NCI-H748 (cell line): Measurements from ENCODE around the gene COL23A1.

Experiments used
- DNase-seq: peaks from one replicate; lab custom pipeline; 2025; ENCODE audit not compliant: unreplicated experiment; lab: John Stamatoyannopoulos, UW

Gene COL23A1

GRCh38 chr5:178366998-178367735 is 223.0 kb downstream of the COL23A1 start:
- DNase-seq = no peak

DNA sequence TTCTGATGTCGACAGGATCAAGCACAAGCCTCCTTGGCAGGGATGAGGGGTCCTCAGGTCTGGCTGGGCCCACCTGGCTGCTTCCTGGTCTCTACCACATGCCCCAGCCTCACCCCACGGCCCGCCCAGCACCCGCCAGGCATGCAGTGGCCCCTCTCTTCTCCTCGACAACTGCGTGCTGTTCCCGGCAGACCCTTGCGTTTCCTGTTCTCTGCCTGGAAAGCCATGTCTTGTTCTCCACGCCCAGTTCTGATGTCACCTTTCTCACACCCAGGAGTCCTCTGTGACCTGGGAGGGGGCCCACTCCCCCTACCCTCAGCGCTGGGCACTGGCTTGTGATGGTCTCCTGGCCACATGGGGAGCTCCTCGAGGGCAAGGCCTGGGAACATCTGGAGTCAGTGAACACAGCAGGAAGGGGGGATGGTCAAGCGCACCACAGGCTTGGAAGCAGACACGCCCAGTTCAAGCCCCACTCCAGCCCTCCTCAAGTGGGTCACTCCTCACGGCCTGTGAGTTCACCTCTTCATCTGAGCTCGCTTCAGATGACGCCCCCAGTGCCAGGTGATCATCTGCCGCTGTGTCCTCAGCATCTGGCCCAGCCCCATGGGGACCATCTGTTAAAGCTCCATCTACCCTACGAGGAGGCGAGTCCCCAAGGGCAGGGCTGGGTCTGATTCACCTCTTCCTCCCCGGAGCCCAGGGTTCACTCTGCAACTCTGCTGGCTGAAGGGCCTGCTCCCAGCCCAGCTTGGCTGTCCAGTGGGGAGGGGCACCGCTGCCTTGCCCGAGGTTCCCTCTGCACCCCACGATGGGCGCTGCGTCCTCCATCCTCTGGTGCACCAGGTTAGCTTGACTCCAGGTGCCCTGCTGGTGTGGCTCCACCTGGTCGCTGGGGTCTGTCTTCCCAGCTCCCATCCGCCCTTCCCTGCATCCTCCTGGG is 224.4 kb downstream of the COL23A1 start:
- DNase-seq = no peak

DNA sequence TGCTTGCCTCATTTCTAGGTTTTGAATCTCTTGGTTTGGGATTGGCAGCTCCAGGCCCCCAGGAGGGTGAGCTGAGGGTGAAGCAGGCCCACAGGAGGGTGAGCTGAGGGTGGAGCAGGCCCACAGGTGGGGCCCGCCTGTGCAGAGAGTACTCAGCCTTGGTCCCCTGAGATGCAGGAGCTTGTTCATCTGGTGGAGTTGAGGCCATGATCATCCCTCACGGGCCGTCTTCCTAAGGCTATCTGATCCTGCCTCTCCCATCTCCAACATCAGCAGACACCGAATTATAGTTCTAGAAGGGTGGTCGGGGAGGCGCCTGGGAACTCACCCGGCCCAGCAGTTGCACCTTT is 225.9 kb downstream of the COL23A1 start:
- DNase-seq = no peak

GRCh38 chr5:178363501-178364325 is 226.5 kb downstream of the COL23A1 start:
- no peak for DNase-seq

DNA sequence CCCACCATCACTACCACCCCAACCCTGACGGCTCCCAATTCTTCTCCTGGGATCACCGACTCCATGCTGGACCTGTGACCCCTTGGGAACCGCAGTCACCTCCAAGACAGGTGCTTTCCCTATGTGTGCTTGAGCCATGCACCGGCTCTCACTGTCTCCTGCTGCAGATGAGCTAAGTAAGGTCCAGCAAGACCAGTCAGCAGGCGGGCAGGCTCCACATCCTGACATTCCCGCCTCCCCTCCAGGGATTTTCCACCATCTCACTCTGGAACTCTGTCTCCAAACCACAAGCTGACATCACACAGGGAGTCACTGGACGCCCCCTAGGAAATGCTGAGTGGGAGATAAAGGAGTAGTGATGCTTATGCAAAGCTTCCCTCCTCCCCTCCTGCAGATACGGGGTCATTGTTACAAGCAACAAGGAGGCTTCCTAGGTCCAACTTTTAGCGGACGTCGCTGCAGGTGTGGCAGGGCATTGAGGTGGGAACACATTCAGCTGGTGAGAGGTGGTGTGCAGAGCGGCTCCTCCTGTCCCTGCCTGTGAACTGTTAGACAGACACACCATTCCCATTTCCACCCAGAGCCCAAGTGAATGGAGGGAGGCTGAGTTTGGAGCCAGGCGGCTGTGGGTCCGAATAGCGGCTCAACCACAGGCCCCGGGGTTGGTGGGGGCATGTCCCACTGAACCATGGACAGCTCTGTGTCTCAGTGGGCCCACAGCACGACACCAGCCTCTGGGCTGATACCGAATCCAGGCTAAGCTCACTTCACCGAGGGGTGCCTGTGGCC is 228.3 kb downstream of the COL23A1 start:
- no peak for DNase-seq

GRCh38 chr5:178360926-178361235 is 229.3 kb downstream of the COL23A1 start:
- no peak for DNase-seq

- no peak for DNase-seq
Observed at GRCh38 chr5:178360222-178360925, 229.8 kb downstream of the COL23A1 start.

GRCh38 chr5:178359738-178360137 is 230.5 kb downstream of the COL23A1 start:
- DNase-seq = no peak

- DNase-seq = no peak
Observed at GRCh38 chr5:178357678-178358077, 232.5 kb downstream of the COL23A1 start.

GRCh38 chr5:178357121-178357521 is 233.1 kb downstream of the COL23A1 start:
- no peak for DNase-seq

DNA sequence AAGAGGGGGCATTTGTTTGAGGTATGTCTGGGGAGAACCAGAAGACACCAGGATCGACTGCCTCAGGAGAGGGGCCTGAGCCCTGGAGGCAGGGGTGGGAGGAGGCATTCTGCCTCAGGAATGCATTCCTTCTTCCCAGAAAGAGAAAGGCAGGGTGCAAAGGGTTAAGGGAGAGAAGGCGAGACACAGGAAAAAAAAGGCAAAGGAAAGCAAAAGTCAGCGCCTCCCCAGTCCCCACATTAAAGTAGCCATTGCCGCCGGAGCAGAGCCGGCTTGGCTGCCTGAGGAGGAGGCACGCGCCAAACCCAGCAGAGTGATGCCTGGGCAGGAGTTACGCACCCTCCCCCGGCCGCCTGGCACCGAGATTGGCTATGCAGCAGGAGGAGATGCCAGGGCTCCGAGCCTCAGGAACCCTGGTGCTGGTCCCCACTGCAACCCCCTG is 233.7 kb downstream of the COL23A1 start:
- DNase-seq = no peak

DNA sequence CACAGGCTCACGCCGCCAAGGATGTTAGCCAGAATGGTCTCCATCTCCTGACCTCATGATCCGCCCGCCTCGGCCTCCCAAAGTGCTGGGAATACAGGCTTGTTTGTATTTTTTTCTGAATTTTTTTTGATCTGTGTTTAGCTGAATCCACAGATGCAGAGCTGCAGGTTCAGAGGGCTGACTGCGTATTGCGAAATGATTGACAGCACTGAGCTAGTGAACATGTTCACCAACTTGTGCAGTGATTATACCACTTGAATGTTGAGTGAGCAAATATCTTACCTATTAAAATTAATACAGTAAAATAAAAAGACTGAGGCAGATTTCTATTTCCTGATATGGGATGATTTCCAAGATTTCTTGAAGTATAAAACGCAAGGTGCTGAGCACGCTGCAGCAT is 234.5 kb downstream of the COL23A1 start:
- no peak for DNase-seq

DNA sequence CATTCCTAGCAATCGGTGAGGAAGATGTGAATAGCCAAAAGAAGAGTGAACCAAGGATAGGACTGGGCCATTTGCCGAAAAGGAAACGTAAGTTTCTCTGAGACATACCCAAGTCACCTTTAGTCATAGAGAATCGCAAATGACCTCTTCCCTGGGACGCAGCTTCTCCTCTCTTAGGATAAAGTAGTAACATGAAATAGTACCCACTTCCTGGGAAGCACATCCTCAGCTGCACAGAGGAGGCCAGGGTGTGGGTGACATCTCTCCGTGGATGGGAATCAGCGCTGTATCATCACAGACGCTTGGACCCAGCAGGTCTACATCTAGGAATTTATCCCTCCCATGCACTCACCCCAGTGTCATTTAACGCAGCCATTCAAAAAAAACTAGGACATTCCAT is 236.7 kb downstream of the COL23A1 start:
- DNase-seq = no peak

DNA sequence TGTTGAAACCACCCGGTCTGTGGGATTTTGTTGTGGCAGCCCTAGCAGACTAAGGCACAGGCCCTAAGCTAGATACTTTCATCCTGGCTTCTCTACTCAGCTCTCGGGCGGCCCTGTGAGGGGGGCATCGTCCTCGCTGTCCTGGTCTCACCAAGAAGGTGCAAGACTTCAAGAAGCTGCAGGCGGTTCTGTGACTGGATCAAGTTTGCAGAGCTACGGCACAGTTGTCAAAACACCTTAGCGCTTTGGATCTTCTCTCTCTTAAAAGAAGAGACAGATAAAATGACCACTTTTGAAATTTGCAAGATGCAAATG is 238.2 kb downstream of the COL23A1 start:
- DNase-seq = no peak

DNA sequence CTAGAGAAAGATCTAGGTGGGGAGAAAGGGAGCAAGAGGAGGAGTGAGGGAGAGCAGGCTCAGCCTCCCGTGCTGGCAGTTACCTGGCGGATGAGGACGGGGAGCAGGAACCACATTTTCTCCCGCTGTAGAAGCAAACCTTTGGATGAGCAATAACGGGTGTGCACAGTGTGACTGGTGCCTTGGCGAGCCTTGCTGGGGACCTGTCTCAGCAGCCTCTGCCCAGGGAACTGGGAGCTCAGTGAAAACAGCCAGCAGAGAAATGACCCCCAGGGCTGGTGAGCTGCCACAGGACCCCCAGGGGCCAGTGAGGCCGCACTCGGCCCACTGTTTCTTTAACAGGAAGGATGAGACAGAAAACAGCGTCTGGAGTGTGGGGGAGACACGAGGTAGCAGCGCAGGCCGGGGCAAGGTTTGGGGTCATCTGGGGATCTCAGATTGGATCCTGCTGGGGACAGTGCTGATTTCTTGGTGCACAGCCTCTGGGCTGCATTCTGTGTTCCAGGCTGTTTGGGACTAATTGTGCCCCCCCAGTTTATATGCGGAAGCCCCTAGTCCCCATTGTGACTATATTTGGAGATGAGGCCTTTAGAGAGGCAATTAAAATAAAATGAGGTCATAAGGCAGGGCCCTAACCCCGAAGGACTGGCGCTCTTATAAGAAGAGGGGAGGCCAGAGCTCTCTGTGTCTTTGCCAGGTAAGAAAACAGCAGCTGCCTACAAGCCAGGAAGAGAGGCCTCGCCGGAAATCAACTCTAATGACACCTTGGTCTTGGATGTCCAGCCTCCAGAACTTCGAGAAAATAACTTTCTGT is 238.8 kb downstream of the COL23A1 start:
- DNase-seq = no peak

GRCh38 chr5:178350361-178351220 is 239.6 kb downstream of the COL23A1 start:
- no peak for DNase-seq

DNA sequence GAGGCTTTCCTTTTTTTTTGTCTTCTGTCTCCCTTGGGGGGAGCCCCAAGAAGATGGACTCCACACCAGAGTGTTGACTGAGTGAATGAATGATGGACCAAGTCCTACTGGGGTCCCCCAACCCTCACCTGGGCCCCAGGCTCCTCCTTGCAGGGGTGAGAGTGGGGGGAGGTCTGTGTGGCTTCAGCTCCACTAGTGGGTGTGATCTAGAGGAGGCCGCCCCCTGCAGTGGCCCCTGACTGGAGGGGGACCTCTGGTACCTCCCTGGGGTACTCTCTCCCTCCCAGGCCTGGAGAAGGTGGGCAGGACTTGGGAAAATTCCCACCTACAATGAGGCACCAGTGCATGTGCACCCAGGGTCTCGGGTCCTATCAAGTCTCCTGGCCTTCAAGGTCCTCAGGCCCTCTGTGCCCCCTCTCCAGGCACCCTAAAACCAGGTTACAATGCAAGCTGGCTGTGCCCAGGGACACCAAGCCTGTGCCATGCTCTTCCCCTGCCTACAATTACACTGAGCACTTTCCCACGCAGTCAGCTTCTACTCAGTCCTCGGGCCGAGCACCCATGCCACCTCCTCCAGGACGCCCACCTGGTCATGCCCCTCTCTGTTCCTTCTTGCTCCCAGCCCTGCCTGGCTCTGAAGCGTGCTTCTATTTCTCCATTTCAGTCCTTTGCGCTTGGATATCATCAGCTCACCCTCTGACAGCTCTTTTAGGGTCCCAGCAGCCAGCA is 240.4 kb downstream of the COL23A1 start:
- no peak for DNase-seq

- DNase-seq = no peak
Observed at GRCh38 chr5:178349075-178349511, 241.1 kb downstream of the COL23A1 start.
